Hypothalamus (tissue), 51 donors: ENCODE results near the gene NSFL1C.

Experiments used
- DNase-seq, 51 donors: peaks; one replicate each; lab custom pipeline; 2025; lab: John Stamatoyannopoulos, UW

Gene NSFL1C

GRCh38 chr20:1486566-1486965, 19.9 kb upstream of the NSFL1C start:
- no peak for DNase-seq

- DNase-seq, result no peak
These were observed 17.9 kb upstream of the NSFL1C start for GRCh38 chr20:1484438-1485116.

- no peak for DNase-seq
These were observed 13.4 kb upstream of the NSFL1C start for GRCh38 chr20:1479831-1480595.

- no peak for DNase-seq
These were observed 11.9 kb upstream of the NSFL1C start for GRCh38 chr20:1478566-1478965.

GRCh38 chr20:1477896-1478490, 11.3 kb upstream of the NSFL1C start:
- no peak for DNase-seq

- no peak for DNase-seq
These were observed 8.4 kb upstream of the NSFL1C start for GRCh38 chr20:1474817-1475603.

- no peak for DNase-seq
These were observed 7.7 kb upstream of the NSFL1C start for GRCh38 chr20:1474325-1474724.

GRCh38 chr20:1473246-1474220, 6.9 kb upstream of the NSFL1C start:
- DNase-seq, result no peak

- no peak for DNase-seq
These were observed 6.1 kb upstream of the NSFL1C start for GRCh38 chr20:1472556-1473245.

- DNase-seq, result no peak
These were observed 4.6 kb upstream of the NSFL1C start for GRCh38 chr20:1471242-1471641.

- DNase-seq, result peak in 36 of 51 donors; percentile 2 to 67 (median 32)
These were observed 3.4 kb upstream of the NSFL1C start for GRCh38 chr20:1469925-1470571.

GRCh38 chr20:1469306-1469905, 2.8 kb upstream of the NSFL1C start:
- DNase-seq, result no peak

- no peak for DNase-seq
These were observed 1.5 kb upstream of the NSFL1C start for GRCh38 chr20:1468117-1468624.

GRCh38 chr20:1467355-1468116, 887 bp upstream of the NSFL1C start:
- peak in 9 of 51 donors; percentile 3 to 49 (median 13) for DNase-seq

- no peak for DNase-seq
These were observed 369 bp upstream of the NSFL1C start for GRCh38 chr20:1467082-1467354.

GRCh38 chr20:1465470-1466210, 1.0 kb downstream of the NSFL1C start:
- no peak for DNase-seq
